GM18505 (cell line): Measurements from ENCODE around the gene ROBO1.
"Not testable (repeated sequence)": the region's sequence is repeated elsewhere in the genome, so short reads cannot be mapped to it uniquely, and the experiment has no call there.

ENCODE experiments used
- ATAC-seq: cut with Tn5 transposase; IDR thresholded peaks from one replicate; pipeline ENCODE4 v1.9.1; 2021; ENCODE audit not compliant: unreplicated experiment
- POLR2A ChIP-seq: IDR thresholded peaks from 4 replicates; pipeline ENCODE4 v1.6.1; 2011; ENCODE audit warnings: borderline replicate concordance; ENCODE audit not compliant: insufficient read depth, insufficient read length; ENCODE audit errors: extremely low read depth

Gene ROBO1

DNA sequence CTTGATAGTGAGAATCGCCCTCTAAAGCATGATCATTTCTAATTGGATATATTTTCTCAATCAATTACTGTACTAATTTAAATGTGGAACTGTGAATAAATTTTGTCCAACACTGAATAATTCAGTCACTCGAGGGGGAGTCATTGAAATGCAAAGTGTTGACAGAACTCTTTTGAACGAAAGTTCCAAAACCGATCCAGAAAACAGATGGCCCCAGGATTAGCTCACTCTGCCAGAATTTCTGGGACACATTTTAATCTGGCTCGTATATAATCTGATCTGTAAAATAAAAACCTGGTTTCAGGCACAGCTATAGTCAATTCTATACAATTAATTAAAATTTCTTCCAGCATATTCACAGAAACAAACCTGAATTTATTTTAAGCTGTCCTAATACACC is 580.4 kb downstream of the ROBO1 start:
- TF ChIP-seq POLR2A = no peak
- ATAC-seq = no peak

- ATAC-seq = no peak
- TF ChIP-seq POLR2A = no peak
Observed at GRCh38 chr3:79184251-79184650, 583.5 kb downstream of the ROBO1 start.

- ATAC-seq = no peak
- no peak for TF ChIP-seq POLR2A
Observed at GRCh38 chr3:79183496-79183895, 584.3 kb downstream of the ROBO1 start.

DNA sequence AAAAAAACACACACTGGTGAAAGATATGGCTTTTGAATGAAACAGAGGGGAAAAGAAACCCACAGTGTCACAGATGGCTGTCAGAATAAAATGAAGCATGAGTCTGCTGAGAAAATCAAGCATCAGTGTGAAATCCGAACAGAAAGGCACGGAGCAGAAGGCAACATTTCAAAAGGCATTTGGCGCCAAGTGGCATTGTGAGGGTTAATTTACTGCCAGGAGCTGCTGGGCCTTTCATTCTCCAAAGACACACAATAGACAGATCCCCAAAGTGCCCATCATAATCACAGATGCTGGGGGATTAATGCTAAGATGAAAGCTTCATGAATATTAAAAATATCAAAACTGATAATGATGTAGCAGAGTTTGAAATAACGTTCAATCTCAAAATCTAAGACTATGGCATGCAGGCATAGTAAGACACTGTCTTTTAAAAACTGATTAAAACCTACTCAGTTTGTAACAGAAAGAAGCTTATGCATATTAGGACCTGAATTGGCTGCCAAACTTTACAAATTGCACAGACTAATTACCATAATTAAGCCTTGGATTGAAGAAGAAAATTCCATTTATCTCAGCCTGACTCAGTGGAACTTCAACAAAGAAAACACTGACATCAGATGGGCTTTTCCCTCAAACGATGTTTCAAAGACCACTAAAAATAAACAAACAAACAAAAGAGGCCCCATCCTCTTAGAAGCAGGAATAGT is 589.2 kb downstream of the ROBO1 start:
- TF ChIP-seq POLR2A = no peak
- ATAC-seq = no peak

DNA sequence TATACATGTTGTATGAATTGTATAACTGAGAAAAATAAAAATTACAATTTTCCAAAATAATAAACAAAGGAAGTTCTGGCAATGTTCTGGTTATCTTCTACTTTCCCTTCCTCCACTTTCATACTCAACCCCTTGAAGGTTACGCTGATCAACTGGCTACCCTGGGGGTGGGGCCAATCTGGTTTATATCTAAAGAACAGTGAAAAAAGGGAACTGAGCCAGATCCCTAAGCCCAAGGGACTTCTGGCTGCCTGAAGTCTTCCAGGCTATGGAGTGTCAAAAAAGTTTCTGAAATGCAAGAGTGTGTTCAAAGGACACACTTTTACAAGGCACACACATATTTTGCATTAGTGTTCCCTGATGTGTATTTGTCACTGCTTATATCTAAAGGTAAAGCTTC is 591.9 kb downstream of the ROBO1 start:
- ATAC-seq = no peak
- no peak for TF ChIP-seq POLR2A

- not testable (repeated sequence) for ATAC-seq
Observed at GRCh38 chr3:79173259-79173658, 594.5 kb downstream of the ROBO1 start.

GRCh38 chr3:79172241-79172640 is 595.6 kb downstream of the ROBO1 start:
- TF ChIP-seq POLR2A = no peak
- ATAC-seq = no peak

DNA sequence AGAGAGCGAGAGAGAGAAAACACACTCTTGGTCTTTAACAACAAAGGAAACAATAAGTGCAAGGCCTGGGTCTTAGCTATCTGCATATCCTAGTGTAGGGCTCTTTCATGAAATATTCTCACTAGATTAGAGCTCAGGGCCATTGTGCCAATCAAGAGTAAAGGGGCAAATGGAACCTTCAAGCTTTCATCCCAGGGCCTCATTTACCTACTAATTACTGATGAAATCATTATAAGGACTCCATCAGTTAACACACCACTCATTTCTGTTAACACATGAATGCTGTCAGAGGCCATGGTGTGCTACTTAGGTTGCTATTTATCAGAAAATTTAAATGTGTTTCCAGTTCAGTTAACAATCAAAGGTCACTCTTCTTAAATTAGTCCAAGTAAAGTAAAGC is 597.8 kb downstream of the ROBO1 start:
- no peak for ATAC-seq
- TF ChIP-seq POLR2A = no peak

- TF ChIP-seq POLR2A = no peak
- ATAC-seq = no peak
Observed at GRCh38 chr3:79167651-79168416, 600.0 kb downstream of the ROBO1 start.

- no peak for TF ChIP-seq POLR2A
Observed at GRCh38 chr3:79162653-79163052, 605.1 kb downstream of the ROBO1 start.

DNA sequence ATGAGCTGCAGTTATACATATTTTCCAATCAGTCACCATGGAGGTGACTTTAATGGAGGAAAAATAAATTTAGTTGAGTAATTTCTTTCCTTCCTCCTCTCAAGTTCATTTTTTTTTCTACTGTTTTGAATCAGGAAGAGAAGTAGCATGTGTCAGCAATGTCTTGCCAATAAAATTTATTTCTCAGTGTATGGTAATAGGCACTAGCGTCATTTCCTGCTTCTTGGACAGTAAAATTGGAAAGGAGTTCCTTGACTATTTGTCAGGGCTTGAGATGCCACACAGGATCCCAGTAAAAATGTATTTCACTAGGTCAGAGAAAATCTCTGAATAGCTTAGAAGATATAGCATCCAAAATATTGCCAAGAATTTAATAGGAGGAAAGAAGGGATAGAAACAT is 605.9 kb downstream of the ROBO1 start:
- TF ChIP-seq POLR2A = no peak
- ATAC-seq = no peak

More at GRCh38 chr3:79162653-79163052, 605.1 kb downstream of the ROBO1 start:
- no peak for ATAC-seq

GRCh38 chr3:79160421-79160820 is 607.4 kb downstream of the ROBO1 start:
- no peak for ATAC-seq
- no peak for TF ChIP-seq POLR2A

GRCh38 chr3:79159736-79160135 is 608.1 kb downstream of the ROBO1 start:
- no peak for TF ChIP-seq POLR2A
- ATAC-seq = no peak

DNA sequence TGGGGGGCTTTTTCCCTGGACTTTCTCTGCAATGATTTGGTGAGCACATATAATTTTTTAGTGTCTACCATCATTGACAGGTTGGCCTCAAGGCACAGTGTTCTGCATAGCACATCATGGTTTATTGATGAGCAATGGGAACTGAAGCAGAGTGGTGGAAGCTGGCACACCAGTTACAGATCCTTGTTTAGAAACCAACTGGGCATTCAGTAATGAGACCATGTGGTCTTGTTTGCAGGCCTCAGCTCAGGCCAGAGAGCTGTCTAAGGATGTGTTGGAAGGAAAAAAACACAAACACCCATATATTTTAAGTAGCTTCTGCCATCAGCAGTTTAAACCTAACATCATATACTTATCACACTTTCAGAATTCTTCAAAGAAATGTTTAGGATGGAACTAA is 610.6 kb downstream of the ROBO1 start:
- ATAC-seq = no peak
- no peak for TF ChIP-seq POLR2A
